NCI-H345 treated with DMSO at 0.1 percent for 48 hours (cell line): ENCODE results near the gene FMO2.

Experiments
- DNase-seq: peaks from one replicate; lab custom pipeline; 2025; ENCODE audit not compliant: unreplicated experiment; lab: John Stamatoyannopoulos, UW

Gene FMO2, protein sequence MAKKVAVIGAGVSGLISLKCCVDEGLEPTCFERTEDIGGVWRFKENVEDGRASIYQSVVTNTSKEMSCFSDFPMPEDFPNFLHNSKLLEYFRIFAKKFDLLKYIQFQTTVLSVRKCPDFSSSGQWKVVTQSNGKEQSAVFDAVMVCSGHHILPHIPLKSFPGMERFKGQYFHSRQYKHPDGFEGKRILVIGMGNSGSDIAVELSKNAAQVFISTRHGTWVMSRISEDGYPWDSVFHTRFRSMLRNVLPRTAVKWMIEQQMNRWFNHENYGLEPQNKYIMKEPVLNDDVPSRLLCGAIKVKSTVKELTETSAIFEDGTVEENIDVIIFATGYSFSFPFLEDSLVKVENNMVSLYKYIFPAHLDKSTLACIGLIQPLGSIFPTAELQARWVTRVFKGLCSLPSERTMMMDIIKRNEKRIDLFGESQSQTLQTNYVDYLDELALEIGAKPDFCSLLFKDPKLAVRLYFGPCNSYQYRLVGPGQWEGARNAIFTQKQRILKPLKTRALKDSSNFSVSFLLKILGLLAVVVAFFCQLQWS

DNA sequence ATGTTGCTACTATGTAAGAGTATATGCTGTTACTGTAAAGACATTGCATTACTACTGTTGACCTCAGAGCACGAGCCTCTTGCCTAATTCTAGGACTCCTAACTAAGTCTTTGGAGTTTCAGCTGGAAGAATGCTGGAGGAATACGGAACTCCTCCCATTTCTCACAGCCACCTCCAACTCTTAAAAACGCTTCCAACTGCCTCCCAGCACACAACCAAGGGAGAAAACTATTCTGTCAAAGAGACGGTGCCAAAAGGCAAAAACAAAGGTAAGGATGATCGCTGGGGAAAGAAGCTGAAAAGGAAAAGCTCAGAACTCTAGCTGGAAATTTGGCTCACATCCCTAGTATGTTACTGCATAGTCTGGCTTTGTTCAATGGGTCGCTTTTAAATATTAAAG lies at the start of gene FMO2:
Gene FMO2, plus strand, starts transcription at position 210 of the 400 bp plus-strand sequence. CDS start 414 bp downstream, outside the sequence.
- no peak for DNase-seq

GRCh38 chr1:171137580-171137979 lies 47.5 kb upstream of the FMO2 start:
- DNase-seq: no peak

GRCh38 chr1:171138980-171139379 lies 46.1 kb upstream of the FMO2 start:
- DNase-seq: no peak

DNA sequence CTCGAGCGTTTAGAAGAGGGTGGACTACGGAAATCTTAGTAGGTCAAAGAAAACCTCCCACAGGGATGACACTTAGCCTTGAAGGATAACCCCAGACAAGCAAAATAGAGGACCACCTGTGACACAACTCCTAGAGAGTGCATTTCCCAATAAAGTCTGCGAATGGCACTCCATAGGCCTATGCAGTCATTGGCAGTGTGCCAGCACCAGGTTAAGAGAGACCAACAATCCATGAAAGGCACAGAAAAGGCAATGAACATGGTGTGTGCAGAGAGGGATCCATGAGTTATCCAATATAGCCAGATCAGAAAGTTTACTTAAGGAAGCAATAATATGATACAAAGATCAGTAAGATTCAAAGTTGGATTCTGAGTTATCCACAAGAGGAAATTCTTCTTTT lies 45.2 kb upstream of the FMO2 start:
- DNase-seq: peak; percentile 20

DNA sequence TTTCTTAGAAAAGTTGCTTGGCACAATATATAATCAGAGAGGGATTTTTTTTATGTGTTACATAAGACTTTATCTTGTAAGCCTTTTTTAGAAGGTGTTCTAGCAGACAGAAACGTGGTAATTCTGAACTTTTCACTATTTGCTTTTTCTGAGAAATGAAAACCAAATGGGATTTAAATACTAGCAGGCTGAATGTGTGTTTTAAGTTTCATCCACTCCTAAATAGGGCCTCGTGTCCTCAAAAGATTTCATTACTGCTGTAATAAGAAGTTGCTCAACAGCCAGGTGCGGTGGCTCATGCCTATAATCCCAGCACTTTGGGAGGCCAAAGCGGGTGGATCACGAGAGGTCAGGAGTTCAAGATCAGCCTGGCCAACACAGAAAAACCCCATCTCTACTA lies 44.7 kb upstream of the FMO2 start:
- DNase-seq: no peak

- no peak for DNase-seq
Measured at GRCh38 chr1:171140956-171141687, 44.0 kb upstream of the FMO2 start.

- no peak for DNase-seq
Measured at GRCh38 chr1:171141688-171142415, 43.2 kb upstream of the FMO2 start.

DNA sequence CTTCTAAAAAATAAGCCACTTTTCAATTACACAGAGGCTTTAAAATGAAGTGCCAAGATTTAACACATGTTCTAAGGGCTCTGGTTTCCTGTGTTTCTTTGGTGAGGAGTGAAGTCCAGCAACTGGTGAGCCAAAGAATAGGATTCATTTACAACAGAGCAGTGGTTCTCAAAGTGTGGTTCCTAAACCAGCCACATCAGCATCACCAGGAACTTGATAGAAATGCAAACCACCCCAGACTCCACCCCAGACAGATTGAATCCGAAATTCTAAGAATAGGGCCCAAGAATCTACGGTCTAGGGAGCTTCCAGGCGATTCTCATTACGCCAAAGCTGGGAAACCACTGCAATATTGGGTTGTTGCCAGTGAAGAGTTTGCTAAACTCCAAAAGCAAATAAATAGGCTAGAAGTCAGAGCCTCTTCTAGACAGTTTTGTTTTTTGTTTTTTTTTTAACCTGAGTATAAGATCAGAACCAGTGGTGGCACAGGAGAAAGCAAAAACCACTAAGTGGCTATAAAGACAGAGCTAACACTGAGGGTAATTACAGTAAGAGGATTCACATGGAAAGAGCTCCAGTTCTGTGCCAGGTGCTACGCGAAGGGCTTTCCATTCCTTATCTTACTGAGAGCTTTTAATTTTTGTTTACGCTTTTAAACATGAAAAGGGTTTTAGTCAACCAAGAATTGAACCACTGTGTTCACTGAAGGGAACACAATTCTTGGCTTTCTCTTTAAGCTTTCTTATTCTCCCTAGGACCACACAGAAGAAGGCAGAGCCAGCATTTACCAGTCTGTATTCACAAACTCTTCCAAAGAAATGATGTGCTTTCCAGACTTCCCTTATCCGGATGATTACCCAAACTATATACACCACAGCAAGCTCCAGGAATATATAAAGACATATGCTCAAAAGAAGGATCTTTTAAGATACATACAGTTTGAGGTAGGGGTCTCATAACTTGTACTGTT lies 42.4 kb upstream of the FMO2 start:
- peak; percentile 31 for DNase-seq

DNA sequence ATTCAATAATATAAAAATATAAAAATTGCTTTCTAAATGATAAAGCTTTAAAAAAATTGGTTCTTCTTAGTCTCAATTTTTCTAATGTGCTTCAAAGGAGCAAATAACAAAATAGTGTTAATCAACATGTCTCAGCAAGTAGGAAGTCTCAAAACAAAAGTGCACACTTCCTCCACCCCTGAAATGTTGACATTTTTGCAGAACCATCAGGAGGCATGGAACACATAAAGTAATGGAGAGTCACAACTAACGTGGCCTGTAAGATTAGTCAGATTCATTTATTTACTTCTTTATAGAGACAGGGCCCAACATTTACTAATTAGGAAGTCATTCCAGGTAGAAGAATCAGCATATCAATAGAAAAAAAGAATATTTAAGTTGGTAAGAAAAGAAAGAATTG lies 34.9 kb upstream of the FMO2 start:
- DNase-seq: no peak

DNA sequence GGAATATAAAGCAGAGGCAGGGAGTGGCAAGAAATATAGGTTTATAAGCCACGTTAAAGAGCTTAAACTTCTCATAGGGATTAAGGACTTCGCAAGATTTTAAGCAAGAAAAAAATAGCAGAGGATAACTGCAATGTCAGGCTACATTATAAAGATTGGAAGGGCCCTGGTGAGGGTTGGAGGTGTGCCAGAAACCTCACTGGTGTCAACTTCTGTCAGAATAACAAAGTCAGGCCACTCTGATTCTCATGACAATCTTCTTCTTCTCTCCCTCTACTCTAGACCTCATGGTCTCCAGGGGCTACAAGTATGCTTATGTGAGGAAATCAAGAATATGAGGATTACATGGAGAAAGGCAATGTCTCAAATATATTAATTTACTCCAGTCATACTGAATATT lies 32.6 kb upstream of the FMO2 start:
- no peak for DNase-seq

DNA sequence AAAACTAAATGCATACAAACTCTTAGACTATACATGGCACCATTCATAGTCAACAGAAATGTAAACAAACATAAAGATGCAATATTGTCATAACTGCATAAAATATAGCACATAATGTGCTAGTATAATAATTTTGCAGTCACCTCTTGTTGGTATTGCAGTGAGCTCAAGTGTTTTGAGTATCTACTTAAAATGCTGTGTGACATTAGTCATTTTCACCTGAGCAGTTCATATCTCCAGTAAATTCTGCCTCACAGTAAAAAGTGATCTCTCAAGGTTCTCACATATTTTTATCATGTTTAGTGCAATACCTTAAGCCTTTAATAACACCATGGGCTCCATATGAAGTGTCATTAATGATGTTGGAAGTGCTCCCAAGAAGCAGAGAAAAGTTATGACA lies 29.6 kb upstream of the FMO2 start:
- no peak for DNase-seq

GRCh38 chr1:171158096-171158495 lies 27.0 kb upstream of the FMO2 start:
- no peak for DNase-seq

DNA sequence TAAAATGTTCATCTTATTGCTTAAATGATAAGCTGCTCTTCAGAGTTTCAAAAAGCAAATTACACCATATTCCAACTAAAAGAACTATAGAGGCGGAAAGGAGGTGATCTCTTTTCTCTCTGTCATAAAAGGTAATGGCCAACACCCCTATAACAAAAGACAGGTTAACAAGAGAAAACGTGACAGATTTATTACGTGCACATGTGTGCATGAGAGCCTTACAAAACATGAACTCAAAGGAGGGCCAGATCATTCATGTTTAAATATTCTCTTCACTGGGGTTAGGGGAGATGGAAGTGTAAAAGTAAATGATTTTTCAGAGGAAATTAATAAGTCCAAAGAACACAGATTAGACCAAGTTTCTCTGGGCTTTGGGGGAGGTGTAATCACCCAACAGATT lies 26.5 kb upstream of the FMO2 start:
- no peak for DNase-seq

DNA sequence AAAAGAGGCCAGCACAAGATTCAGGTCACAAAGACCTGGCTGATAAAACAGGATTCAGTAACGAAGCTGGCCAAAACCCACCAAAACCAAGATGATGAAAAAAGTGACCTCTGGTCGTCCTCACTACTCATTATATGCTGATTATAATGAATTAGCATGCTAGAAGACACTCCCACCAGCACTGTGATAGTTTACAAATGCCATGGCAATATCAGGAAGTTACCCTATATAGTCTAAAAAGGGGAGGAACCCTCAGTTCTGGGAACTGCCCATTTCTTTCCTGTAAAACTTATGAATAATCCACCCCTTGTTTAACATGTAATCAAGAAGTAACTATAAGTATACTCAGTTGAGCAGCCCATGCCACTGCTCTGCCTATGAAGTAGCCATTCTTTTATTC lies 26.0 kb upstream of the FMO2 start:
- no peak for DNase-seq

- no peak for DNase-seq
Measured at GRCh38 chr1:171160211-171160610, 24.9 kb upstream of the FMO2 start.

GRCh38 chr1:171160639-171161354 lies 24.3 kb upstream of the FMO2 start:
- DNase-seq: no peak

- DNase-seq: no peak
Measured at GRCh38 chr1:171161431-171161830, 23.7 kb upstream of the FMO2 start.

DNA sequence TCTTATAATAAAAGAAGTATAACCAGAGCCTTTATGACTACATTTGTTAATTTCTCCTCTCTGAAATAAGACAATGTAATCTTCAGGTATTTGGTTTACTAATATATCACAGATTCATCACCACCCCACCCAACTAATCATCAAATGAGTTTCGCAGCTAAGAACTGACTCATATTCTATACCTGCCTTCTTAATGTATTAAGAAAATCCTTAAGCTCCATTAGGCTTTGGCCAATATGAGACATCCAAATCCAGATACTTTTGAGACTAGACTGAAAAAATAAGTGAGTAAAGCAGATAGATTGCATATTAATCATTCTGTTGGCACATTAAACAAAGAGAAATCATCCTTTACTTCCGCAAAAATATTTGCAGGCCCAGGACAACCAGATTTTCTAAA lies 18.7 kb upstream of the FMO2 start:
- DNase-seq: no peak

- no peak for DNase-seq
Measured at GRCh38 chr1:171167785-171168184, 17.3 kb upstream of the FMO2 start.

GRCh38 chr1:171172471-171172870 lies 12.6 kb upstream of the FMO2 start:
- no peak for DNase-seq
